Vagina (tissue), 2 donors: ENCODE data around the gene S100A12.

Experiments used
- POLR2A ChIP-seq, 2 donors: fragments of 450-650 bp; IDR thresholded peaks; one replicate each; pipeline ENCODE4 v1.6.1; 2017; ENCODE audit warnings: antibody characterized with exemption in 2 of 2, mild to moderate bottlenecking in 2 of 2, moderate library complexity in 2 of 2
- POLR2AphosphoS5 ChIP-seq, 2 donors: sonication (generic); formaldehyde crosslinking; IDR thresholded peaks; one replicate each; pipeline ENCODE4 v1.9.0; 2017; ENCODE audit warnings: antibody characterized with exemption in 2 of 2, mild to moderate bottlenecking in 2 of 2, low read depth in 1 of 2; ENCODE audit not compliant: insufficient read depth in 1 of 2
- TF ChIP-seq, protein P1 (sequence below), 3 experiments: fragments of 450-650 bp in 2 of 3; fragments of 200-600 bp in 1 of 3; sonication (generic) in 1 of 3; IDR thresholded peaks; one replicate each; pipeline ENCODE4 v1.5.1; 2017 to 2019; ENCODE audit warnings: antibody characterized with exemption in 3 of 3, mild to moderate bottlenecking in 2 of 3, moderate library complexity in 2 of 3

DNA sequence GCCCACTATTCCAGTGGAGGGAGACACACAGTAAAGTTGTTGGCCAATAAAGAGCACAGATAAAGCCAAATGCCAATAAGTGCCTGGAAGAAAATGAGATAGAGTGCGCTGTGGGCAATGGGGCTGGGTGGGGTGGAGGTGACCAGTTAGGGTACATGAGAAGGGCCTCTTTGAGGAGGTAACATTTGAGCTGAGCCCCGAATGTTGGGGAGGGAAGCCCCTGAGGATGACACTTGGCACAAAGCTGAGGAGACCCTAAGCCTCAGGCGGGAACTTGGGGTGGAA is 16.8 kb downstream of the S100A12 start:
- TF ChIP-seq, protein P1, sequence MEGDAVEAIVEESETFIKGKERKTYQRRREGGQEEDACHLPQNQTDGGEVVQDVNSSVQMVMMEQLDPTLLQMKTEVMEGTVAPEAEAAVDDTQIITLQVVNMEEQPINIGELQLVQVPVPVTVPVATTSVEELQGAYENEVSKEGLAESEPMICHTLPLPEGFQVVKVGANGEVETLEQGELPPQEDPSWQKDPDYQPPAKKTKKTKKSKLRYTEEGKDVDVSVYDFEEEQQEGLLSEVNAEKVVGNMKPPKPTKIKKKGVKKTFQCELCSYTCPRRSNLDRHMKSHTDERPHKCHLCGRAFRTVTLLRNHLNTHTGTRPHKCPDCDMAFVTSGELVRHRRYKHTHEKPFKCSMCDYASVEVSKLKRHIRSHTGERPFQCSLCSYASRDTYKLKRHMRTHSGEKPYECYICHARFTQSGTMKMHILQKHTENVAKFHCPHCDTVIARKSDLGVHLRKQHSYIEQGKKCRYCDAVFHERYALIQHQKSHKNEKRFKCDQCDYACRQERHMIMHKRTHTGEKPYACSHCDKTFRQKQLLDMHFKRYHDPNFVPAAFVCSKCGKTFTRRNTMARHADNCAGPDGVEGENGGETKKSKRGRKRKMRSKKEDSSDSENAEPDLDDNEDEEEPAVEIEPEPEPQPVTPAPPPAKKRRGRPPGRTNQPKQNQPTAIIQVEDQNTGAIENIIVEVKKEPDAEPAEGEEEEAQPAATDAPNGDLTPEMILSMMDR (IDR thresholded peaks at IDR 0.05) = no peak
- TF ChIP-seq POLR2A (IDR thresholded peaks at IDR 0.05) = no peak
- TF ChIP-seq POLR2AphosphoS5 (IDR thresholded peaks at IDR 0.05; ENCODE audit: insufficient read depth in 1 of 2, low read depth in 1 of 2) = no peak
